GM21576 (cell line): ENCODE results near the gene NDUFS7.
"Not testable (repeated sequence)": the region's sequence is repeated elsewhere in the genome, so short reads cannot be mapped to it uniquely, and the experiment has no call there.

ENCODE experiments used
- ATAC-seq: cut with Tn5 transposase; IDR thresholded peaks from one replicate; pipeline ENCODE4 v1.9.1; 2021; ENCODE audit warnings: mild to moderate bottlenecking, moderate library complexity; ENCODE audit not compliant: unreplicated experiment

Gene NDUFS7

GRCh38 chr19:1429750-1430149, 46.0 kb downstream of the NDUFS7 start:
- ATAC-seq = no peak

GRCh38 chr19:1430246-1430645, 46.5 kb downstream of the NDUFS7 start:
- ATAC-seq = no peak

- ATAC-seq = no peak
These were observed 48.2 kb downstream of the NDUFS7 start for GRCh38 chr19:1431759-1432506.

GRCh38 chr19:1432507-1432887, 48.8 kb downstream of the NDUFS7 start:
- ATAC-seq = no peak

GRCh38 chr19:1433119-1434039, 49.7 kb downstream of the NDUFS7 start:
- ATAC-seq = no peak

GRCh38 chr19:1434040-1434366, 50.3 kb downstream of the NDUFS7 start:
- no peak for ATAC-seq

GRCh38 chr19:1434577-1435060, 50.9 kb downstream of the NDUFS7 start:
- no peak for ATAC-seq

- no peak for ATAC-seq
These were observed 51.8 kb downstream of the NDUFS7 start for GRCh38 chr19:1435378-1435989.

GRCh38 chr19:1437609-1438008, 53.9 kb downstream of the NDUFS7 start:
- no peak for ATAC-seq

- ATAC-seq = peak; percentile 67
These were observed 54.6 kb downstream of the NDUFS7 start, which contains the start of gene RPS15 for GRCh38 chr19:1438035-1438932. TSS of gene RPS15 (plus strand) at chr19:1438396. CDS start at chr19:1438426, 30 bp downstream.

- no peak for ATAC-seq
These were observed 55.2 kb downstream of the NDUFS7 start for GRCh38 chr19:1438933-1439354.

- not testable (repeated sequence) for ATAC-seq
These were observed 56.1 kb downstream of the NDUFS7 start for GRCh38 chr19:1439525-1440417.

- no peak for ATAC-seq
These were observed 56.7 kb downstream of the NDUFS7 start for GRCh38 chr19:1440418-1440801.

GRCh38 chr19:1441022-1441426, 57.3 kb downstream of the NDUFS7 start:
- no peak for ATAC-seq

GRCh38 chr19:1441677-1442438, 58.2 kb downstream of the NDUFS7 start:
- no peak for ATAC-seq
